ENCODE results near the gene AUTS2. TPM values are rescaled to one million over a fixed set of nuclear protein-coding genes. Genes with fewer than 3 reads are reported as not detected.

AUTS2 gene
- total RNA-seq, 6 donors from 2014 or later = 38.9 to 151 (median 55.8) TPM

- ATAC-seq (ENCODE audit: low FRiP score in 2 of 2) = no peak
- DNase-seq = no peak
- WGBS, 2 donors = 90 to 91% methylated on average over 9 of the region's 9 CpGs
- H3K27ac ChIP-seq = no peak overlapping the region
- peaks cover 0 to 37% (median 19%) of the 10 kb centered on the region in 4 donors for H3K36me3 ChIP-seq
- no peaks in the 10 kb centered on the region for H3K4me1 ChIP-seq
- TF ChIP-seq POLR2AphosphoS5 (IDR thresholded peaks at IDR 0.05) = no peak
- TF ChIP-seq CTCF (IDR thresholded peaks at IDR 0.05) = no peak
- TF ChIP-seq POLR2A (IDR thresholded peaks at IDR 0.05) = no peak
- no peak for TF ChIP-seq EP300 (IDR thresholded peaks at IDR 0.05)
- H3K4me3 ChIP-seq = no peak overlapping the region
- H3K9me3 ChIP-seq = no peaks in the 10 kb centered on the region
- H3K27me3 ChIP-seq = no peaks in the 10 kb centered on the region
These were observed 1195.5 kb downstream of the AUTS2 start for GRCh38 chr7:70793821-70794220.

- 93 to 96% methylated on average over 8 of the region's 8 CpGs for WGBS, 2 donors
- H3K4me3 ChIP-seq = no peak overlapping the region
- no peak overlapping the region for H3K27ac ChIP-seq
- no peaks in the 10 kb centered on the region for H3K27me3 ChIP-seq
- TF ChIP-seq EP300 (IDR thresholded peaks at IDR 0.05) (no peak), POLR2AphosphoS5 (IDR thresholded peaks at IDR 0.05) (no peak), CTCF (IDR thresholded peaks at IDR 0.05) (no peak), POLR2A (IDR thresholded peaks at IDR 0.05) (no peak)
- no peaks in the 10 kb centered on the region for H3K4me1 ChIP-seq
- peaks cover 2 to 10% (median 9%) of the 10 kb centered on the region in 4 donors for H3K9me3 ChIP-seq
- DNase-seq = no peak
- H3K36me3 ChIP-seq = peaks cover 0 to 26% (median 13%) of the 10 kb centered on the region in 4 donors
- no peak for ATAC-seq (ENCODE audit: low FRiP score in 2 of 2)
These were observed 1196.7 kb downstream of the AUTS2 start for GRCh38 chr7:70794962-70795361.

- H3K4me1 ChIP-seq = no peaks in the 10 kb centered on the region
These were observed 1197.7 kb downstream of the AUTS2 start for GRCh38 chr7:70795948-70796347.

GRCh38 chr7:70797109-70797514, 1198.8 kb downstream of the AUTS2 start:
- Histone ChIP-seq H3K36me3 (peaks cover 0 to 6% (median 0%) of the 10 kb centered on the region in 4 donors), H3K27ac (no peak overlapping the region), H3K9me3 (peaks cover 6 to 27% (median 15%) of the 10 kb centered on the region in 4 donors), H3K27me3 (no peaks in the 10 kb centered on the region), H3K4me1 (no peaks in the 10 kb centered on the region), H3K4me3 (no peak overlapping the region)
- 49 to 67% methylated on average over 6 of the region's 6 CpGs for WGBS, 2 donors
- DNase-seq (no peak), ATAC-seq (ENCODE audit: low FRiP score in 2 of 2) (no peak)
- no peak for TF ChIP-seq EP300 (IDR thresholded peaks at IDR 0.05)
- no peak for TF ChIP-seq CTCF (IDR thresholded peaks at IDR 0.05)
- TF ChIP-seq POLR2AphosphoS5 (IDR thresholded peaks at IDR 0.05) = no peak
- no peak for TF ChIP-seq POLR2A (IDR thresholded peaks at IDR 0.05)

More at GRCh38 chr7:70795948-70796347, 1197.7 kb downstream of the AUTS2 start:
- Histone ChIP-seq H3K9me3 (peaks cover 6 to 20% (median 15%) of the 10 kb centered on the region in 4 donors), H3K27me3 (no peaks in the 10 kb centered on the region), H3K4me3 (no peak overlapping the region), H3K36me3 (peaks cover 0 to 16% (median 7%) of the 10 kb centered on the region in 4 donors), H3K27ac (no peak overlapping the region)
- whole genome bisulfite sequencing, 2 donors = 91 to 97% methylated on average over 5 of the region's 5 CpGs
- no peak for ATAC-seq (ENCODE audit: low FRiP score in 2 of 2)
- no peak for DNase-seq
- TF ChIP-seq POLR2A (IDR thresholded peaks at IDR 0.05) (no peak), CTCF (IDR thresholded peaks at IDR 0.05) (no peak), POLR2AphosphoS5 (IDR thresholded peaks at IDR 0.05) (no peak), EP300 (IDR thresholded peaks at IDR 0.05) (no peak)

- H3K9me3 ChIP-seq = peaks cover 6 to 31% (median 20%) of the 10 kb centered on the region in 4 donors
- ATAC-seq (ENCODE audit: low FRiP score in 2 of 2) = no peak
- TF ChIP-seq EP300 (IDR thresholded peaks at IDR 0.05) (no peak), CTCF (IDR thresholded peaks at IDR 0.05) (no peak), POLR2A (IDR thresholded peaks at IDR 0.05) (no peak), POLR2AphosphoS5 (IDR thresholded peaks at IDR 0.05) (no peak)
- no peak overlapping the region for H3K27ac ChIP-seq
- DNase-seq = no peak
- H3K4me3 ChIP-seq = no peak overlapping the region
- no peaks in the 10 kb centered on the region for H3K4me1 ChIP-seq
- no peaks in the 10 kb centered on the region for H3K36me3 ChIP-seq
- whole genome bisulfite sequencing, 2 donors = 88 to 90% methylated on average over 4 of the region's 4 CpGs
- no peaks in the 10 kb centered on the region for H3K27me3 ChIP-seq
These were observed 1201.6 kb downstream of the AUTS2 start for GRCh38 chr7:70799841-70800405.
